ENCODE results near the gene NDC80.
"Not testable (repeated sequence)": the region's sequence is repeated elsewhere in the genome, so short reads cannot be mapped to it uniquely, and the experiment has no call there.

Gene NDC80

GRCh38 chr18:2540575-2540974, 30.8 kb upstream of the NDC80 start:
- H3K4me3 Mint-ChIP-seq, result no peak overlapping the region
- no peaks in the 10 kb centered on the region for H3K27me3 Mint-ChIP-seq
- H3K4me1 Mint-ChIP-seq, result peaks cover 3 to 6% of the 10 kb centered on the region in 2 donors

GRCh38 chr18:2541925-2542563, 29.3 kb upstream of the NDC80 start:
- not testable (repeated sequence) for H3K4me1 Mint-ChIP-seq, H3K36me3 Mint-ChIP-seq, DNase-seq, H3K4me3 Mint-ChIP-seq, H3K9me3 Mint-ChIP-seq, H3K27me3 Mint-ChIP-seq, H3K27ac Mint-ChIP-seq
- ATAC-seq (replicated peaks), result peak in 1 of 2 donors; percentile 46

More at GRCh38 chr18:2540575-2540974, 30.8 kb upstream of the NDC80 start:
- ATAC-seq (replicated peaks), result no peak
- Mint-ChIP-seq H3K27ac (no peak overlapping the region), H3K9me3 (no peaks in the 10 kb centered on the region), H3K36me3 (peaks cover under 1 to 2% of the 10 kb centered on the region in 2 donors)
- DNase-seq, result no peak

- DNase-seq (no peak), ATAC-seq (replicated peaks) (no peak)
- Mint-ChIP-seq H3K27ac (no peak overlapping the region), H3K9me3 (no peaks in the 10 kb centered on the region), H3K4me1 (peaks cover 3 to 19% of the 10 kb centered on the region in 2 donors), H3K27me3 (no peaks in the 10 kb centered on the region), H3K4me3 (no peak overlapping the region), H3K36me3 (peaks cover 5 to 13% of the 10 kb centered on the region in 2 donors)
Measured at GRCh38 chr18:2545155-2545554, 26.2 kb upstream of the NDC80 start.

- H3K27ac Mint-ChIP-seq, result no peak overlapping the region
- H3K36me3 Mint-ChIP-seq, result peaks cover 15 to 23% of the 10 kb centered on the region in 2 donors
- ATAC-seq (replicated peaks) (peak in 1 of 2 donors; percentile 38), DNase-seq (no peak)
- no peaks in the 10 kb centered on the region for H3K27me3 Mint-ChIP-seq
- H3K4me3 Mint-ChIP-seq, result no peak overlapping the region
- no peaks in the 10 kb centered on the region for H3K9me3 Mint-ChIP-seq
- peaks cover 3 to 19% of the 10 kb centered on the region in 2 donors for H3K4me1 Mint-ChIP-seq
Measured at GRCh38 chr18:2547477-2548087, 23.8 kb upstream of the NDC80 start.

GRCh38 chr18:2549462-2549861, 21.9 kb upstream of the NDC80 start:
- ATAC-seq (replicated peaks) (no peak), DNase-seq (no peak)
- H3K36me3 Mint-ChIP-seq, result peaks cover 16 to 27% of the 10 kb centered on the region in 2 donors
- no peaks in the 10 kb centered on the region for H3K27me3 Mint-ChIP-seq
- no peaks in the 10 kb centered on the region for H3K9me3 Mint-ChIP-seq
- no peak overlapping the region for H3K4me3 Mint-ChIP-seq
- H3K27ac Mint-ChIP-seq, result no peak overlapping the region
- H3K4me1 Mint-ChIP-seq, result peaks cover 3 to 19% of the 10 kb centered on the region in 2 donors

GRCh38 chr18:2551425-2551824, 19.9 kb upstream of the NDC80 start:
- ATAC-seq (replicated peaks), result no peak
- no peaks in the 10 kb centered on the region for H3K27me3 Mint-ChIP-seq
- H3K4me3 Mint-ChIP-seq, result no peak overlapping the region
- no peaks in the 10 kb centered on the region for H3K9me3 Mint-ChIP-seq
- H3K36me3 Mint-ChIP-seq, result peaks cover 16 to 29% of the 10 kb centered on the region in 2 donors
- H3K4me1 Mint-ChIP-seq, result peaks cover 6 to 19% of the 10 kb centered on the region in 2 donors
- no peak for DNase-seq
- no peak overlapping the region for H3K27ac Mint-ChIP-seq

- no peak for DNase-seq
- no peaks in the 10 kb centered on the region for H3K9me3 Mint-ChIP-seq
- H3K4me3 Mint-ChIP-seq, result no peak overlapping the region
- peaks cover 0 to 3% of the 10 kb centered on the region in 2 donors for H3K4me1 Mint-ChIP-seq
- no peak for ATAC-seq (replicated peaks)
- no peaks in the 10 kb centered on the region for H3K27me3 Mint-ChIP-seq
- H3K27ac Mint-ChIP-seq, result no peak overlapping the region
- H3K36me3 Mint-ChIP-seq, result peaks cover 13 to 20% of the 10 kb centered on the region in 2 donors
Measured at GRCh38 chr18:2554696-2555095, 16.7 kb upstream of the NDC80 start.

- H3K9me3 Mint-ChIP-seq, result no peaks in the 10 kb centered on the region
- H3K4me1 Mint-ChIP-seq, result peaks cover 0 to 3% of the 10 kb centered on the region in 2 donors
- peak overlapping the region; percentile 53 for H3K27ac Mint-ChIP-seq
- no peaks in the 10 kb centered on the region for H3K27me3 Mint-ChIP-seq
- ATAC-seq (replicated peaks) (no peak), DNase-seq (no peak)
- H3K36me3 Mint-ChIP-seq, result peaks cover 10 to 15% of the 10 kb centered on the region in 2 donors
- H3K4me3 Mint-ChIP-seq, result no peak overlapping the region
Measured at GRCh38 chr18:2555895-2556294, 15.5 kb upstream of the NDC80 start.

GRCh38 chr18:2557536-2557935, 13.8 kb upstream of the NDC80 start:
- H3K4me1 Mint-ChIP-seq, result peaks cover 0 to 3% of the 10 kb centered on the region in 2 donors
- peaks cover 6 to 10% of the 10 kb centered on the region in 2 donors for H3K36me3 Mint-ChIP-seq
- no peaks in the 10 kb centered on the region for H3K27me3 Mint-ChIP-seq
- DNase-seq (no peak), ATAC-seq (replicated peaks) (no peak)
- no peak overlapping the region for H3K4me3 Mint-ChIP-seq
- H3K27ac Mint-ChIP-seq, result no peak overlapping the region
- H3K9me3 Mint-ChIP-seq, result no peaks in the 10 kb centered on the region

GRCh38 chr18:2559249-2559648, 12.1 kb upstream of the NDC80 start:
- peaks cover 0 to 3% of the 10 kb centered on the region in 2 donors for H3K4me1 Mint-ChIP-seq
- H3K36me3 Mint-ChIP-seq, result peaks cover 3 to 9% of the 10 kb centered on the region in 2 donors
- ATAC-seq (replicated peaks), result no peak
- no peaks in the 10 kb centered on the region for H3K27me3 Mint-ChIP-seq
- no peaks in the 10 kb centered on the region for H3K9me3 Mint-ChIP-seq
- H3K4me3 Mint-ChIP-seq, result no peak overlapping the region
- no peak overlapping the region for H3K27ac Mint-ChIP-seq
- DNase-seq, result no peak

- H3K9me3 Mint-ChIP-seq, result no peaks in the 10 kb centered on the region
- H3K27me3 Mint-ChIP-seq, result no peaks in the 10 kb centered on the region
- no peak for DNase-seq
- H3K4me1 Mint-ChIP-seq, result peaks cover 4 to 21% of the 10 kb centered on the region in 2 donors
- no peak for ATAC-seq (replicated peaks)
- H3K27ac Mint-ChIP-seq, result no peak overlapping the region
- no peak overlapping the region for H3K4me3 Mint-ChIP-seq
- H3K36me3 Mint-ChIP-seq, result peaks cover 10 to 15% of the 10 kb centered on the region in 2 donors
Measured at GRCh38 chr18:2564373-2564772, 7.0 kb upstream of the NDC80 start.

GRCh38 chr18:2568129-2568528, 3.2 kb upstream of the NDC80 start:
- DNase-seq (no peak), ATAC-seq (replicated peaks) (no peak)
- Mint-ChIP-seq H3K4me3 (no peak overlapping the region), H3K36me3 (peaks cover 9 to 12% of the 10 kb centered on the region in 2 donors), H3K9me3 (no peaks in the 10 kb centered on the region), H3K27me3 (no peaks in the 10 kb centered on the region), H3K4me1 (peaks cover 18 to 39% of the 10 kb centered on the region in 2 donors), H3K27ac (no peak overlapping the region)

- Mint-ChIP-seq H3K27me3 (no peaks in the 10 kb centered on the region), H3K4me3 (peak overlapping the region in 1 of 2 donors; percentile 37), H3K4me1 (peaks cover 18 to 39% of the 10 kb centered on the region in 2 donors), H3K36me3 (peaks cover 9 to 12% of the 10 kb centered on the region in 2 donors), H3K9me3 (no peaks in the 10 kb centered on the region), H3K27ac (no peak overlapping the region)
- DNase-seq (no peak), ATAC-seq (replicated peaks) (no peak)
Measured at GRCh38 chr18:2568605-2569004, 2.8 kb upstream of the NDC80 start.

GRCh38 chr18:2569338-2570207, 1.8 kb upstream of the NDC80 start:
- H3K36me3 Mint-ChIP-seq, result peaks cover 9 to 12% of the 10 kb centered on the region in 2 donors
- H3K27ac Mint-ChIP-seq, result peak overlapping the region; percentile 14
- DNase-seq (no peak), ATAC-seq (replicated peaks) (no peak)
- H3K4me3 Mint-ChIP-seq, result peak overlapping the region; percentile 25 to 99
- no peaks in the 10 kb centered on the region for H3K27me3 Mint-ChIP-seq
- H3K4me1 Mint-ChIP-seq, result peaks cover 18 to 39% of the 10 kb centered on the region in 2 donors
- H3K9me3 Mint-ChIP-seq, result no peaks in the 10 kb centered on the region

All from stimulated activated naive B cell treated with anti-CD40 and anti-IgM and Interleukin-4, amounts not matched to agents 10 μg/mL and 1 μg/mL and 100 μg/mL, for 72 hours (primary cell).